ENCODE data around the gene TARS3. TPM values are rescaled to one million over a fixed set of nuclear protein-coding genes. Genes with fewer than 3 reads are reported as not detected.

Gene TARS3
- total RNA-seq, 2 donors from 2014 or later: 10.3 to 10.9 TPM

GRCh38 chr15:101614761-101615160 lies 109.5 kb downstream of the TARS3 start:
- no peak for DNase-seq (ENCODE audit: low spot score)
- intact Hi-C loops (cut with DNase I): no loop called here

GRCh38 chr15:101614001-101614585 lies 110.2 kb downstream of the TARS3 start:
- no peak for DNase-seq (ENCODE audit: low spot score)
- intact Hi-C loops (cut with DNase I): no loop called here

- DNase-seq (ENCODE audit: low spot score): peak; percentile 93
- intact Hi-C loops (cut with DNase I): no loop called here
Measured at GRCh38 chr15:101613130-101614000, 110.9 kb downstream of the TARS3 start.

- DNase-seq (ENCODE audit: low spot score): no peak
Measured at GRCh38 chr15:101612676-101613075, 111.6 kb downstream of the TARS3 start.

GRCh38 chr15:101611580-101612299 lies 112.5 kb downstream of the TARS3 start:
- no peak for DNase-seq (ENCODE audit: low spot score)
- intact Hi-C loops (cut with DNase I): no loop called here

More at GRCh38 chr15:101612676-101613075, 111.6 kb downstream of the TARS3 start:
- intact Hi-C loops (cut with DNase I): no loop called here

GRCh38 chr15:101611007-101611406 lies 113.3 kb downstream of the TARS3 start:
- DNase-seq (ENCODE audit: low spot score): no peak
- intact Hi-C loops (cut with DNase I): no loop called here

- no peak for DNase-seq (ENCODE audit: low spot score)
- intact Hi-C loops (cut with DNase I): no loop called here
Measured at GRCh38 chr15:101610611-101611000, 113.7 kb downstream of the TARS3 start.

- no peak for DNase-seq (ENCODE audit: low spot score)
- intact Hi-C loops (cut with DNase I): no loop called here
Measured at GRCh38 chr15:101609742-101610610, 114.3 kb downstream of the TARS3 start.

GRCh38 chr15:101608201-101608600 lies 116.1 kb downstream of the TARS3 start:
- intact Hi-C loops (cut with DNase I): no loop called here
- DNase-seq (ENCODE audit: low spot score): no peak

GRCh38 chr15:101607108-101607507 lies 117.2 kb downstream of the TARS3 start:
- intact Hi-C loops (cut with DNase I): no loop called here

GRCh38 chr15:101604124-101604874 lies 120.0 kb downstream of the TARS3 start:
- DNase-seq (ENCODE audit: low spot score): no peak
- intact Hi-C loops (cut with DNase I): no loop called here

More at GRCh38 chr15:101607108-101607507, 117.2 kb downstream of the TARS3 start:
- DNase-seq (ENCODE audit: low spot score): no peak

Other genes starting within 250 kb of the TARS3 start
- gene PCSK6, start 234.8 kb downstream of the TARS3 start, total RNA-seq: 1 to 10 TPM; 9.2 to 9.8 TPM
- gene TM2D3, start 72.1 kb downstream of the TARS3 start, total RNA-seq: 10 to 100 TPM; 39.9 to 44.1 TPM
- gene OR4F6, start 79.0 kb upstream of the TARS3 start, total RNA-seq: not detected
- gene OR4F15, start 87.7 kb upstream of the TARS3 start, total RNA-seq: not detected

All from posterior vena cava (tissue), 2 donors.